NCI-H748 treated with DMSO at 0.1 percent for 48 hours (cell line): ENCODE results near the gene SHTN1.

Source experiments
- DNase-seq: peaks from one replicate; lab custom pipeline; 2025; lab: John Stamatoyannopoulos, UW

SHTN1 gene

GRCh38 chr10:116984202-116984990, 20.6 kb downstream of the SHTN1 start:
- no peak for DNase-seq

- DNase-seq, result no peak
Measured at GRCh38 chr10:116980041-116980440, 24.9 kb downstream of the SHTN1 start.

- DNase-seq, result no peak
Measured at GRCh38 chr10:116978901-116979300, 26.1 kb downstream of the SHTN1 start.

- DNase-seq, result no peak
Measured at GRCh38 chr10:116974456-116975005, 30.5 kb downstream of the SHTN1 start.

GRCh38 chr10:116973946-116974455, 31.0 kb downstream of the SHTN1 start:
- DNase-seq, result no peak

GRCh38 chr10:116973371-116973905, 31.5 kb downstream of the SHTN1 start:
- DNase-seq, result no peak

- no peak for DNase-seq
Measured at GRCh38 chr10:116972131-116972530, 32.9 kb downstream of the SHTN1 start.

GRCh38 chr10:116970050-116970449, 34.9 kb downstream of the SHTN1 start:
- DNase-seq, result no peak

GRCh38 chr10:116968331-116968730, 36.7 kb downstream of the SHTN1 start:
- DNase-seq, result no peak

GRCh38 chr10:116961406-116962251, 43.4 kb downstream of the SHTN1 start:
- DNase-seq, result peak; percentile 94

GRCh38 chr10:116960066-116960776, 44.8 kb downstream of the SHTN1 start:
- DNase-seq, result no peak

- DNase-seq, result no peak
Measured at GRCh38 chr10:116952729-116953128, 52.3 kb downstream of the SHTN1 start.

- DNase-seq, result no peak
Measured at GRCh38 chr10:116948530-116948870, 56.5 kb downstream of the SHTN1 start.

GRCh38 chr10:116947841-116948529, 57.0 kb downstream of the SHTN1 start:
- no peak for DNase-seq

- no peak for DNase-seq
Measured at GRCh38 chr10:116944911-116945310, 60.1 kb downstream of the SHTN1 start.

- DNase-seq, result no peak
Measured at GRCh38 chr10:116931806-116932205, 73.2 kb downstream of the SHTN1 start.

GRCh38 chr10:116926426-116926825, 78.6 kb downstream of the SHTN1 start:
- DNase-seq, result no peak

- DNase-seq, result no peak
Measured at GRCh38 chr10:116925056-116925455, 79.9 kb downstream of the SHTN1 start.

GRCh38 chr10:116919706-116920105, 85.3 kb downstream of the SHTN1 start:
- no peak for DNase-seq

- no peak for DNase-seq
Measured at GRCh38 chr10:116919164-116919563, 85.8 kb downstream of the SHTN1 start.

GRCh38 chr10:116918583-116918982, 86.4 kb downstream of the SHTN1 start:
- no peak for DNase-seq
